GM19467 (cell line): Measurements from ENCODE around the gene USH2A.
"Not testable (repeated sequence)": the region's sequence is repeated elsewhere in the genome, so short reads cannot be mapped to it uniquely, and the experiment has no call there.

Experiments
- ATAC-seq: cut with Tn5 transposase; IDR thresholded peaks from one replicate; pipeline ENCODE4 v1.9.1; 2021; ENCODE audit warnings: mild to moderate bottlenecking, moderate library complexity; ENCODE audit not compliant: unreplicated experiment

The USH2A gene

GRCh38 chr1:216057063-216057462 is 366.2 kb downstream of the USH2A start:
- no peak for ATAC-seq

- ATAC-seq: no peak
Observed at GRCh38 chr1:216055004-216055403, 368.2 kb downstream of the USH2A start.

- ATAC-seq: no peak
Observed at GRCh38 chr1:216054600-216054999, 368.6 kb downstream of the USH2A start.

GRCh38 chr1:216051071-216051470 is 372.2 kb downstream of the USH2A start:
- ATAC-seq: no peak

GRCh38 chr1:216049741-216050430 is 373.4 kb downstream of the USH2A start:
- ATAC-seq: no peak

- no peak for ATAC-seq
Observed at GRCh38 chr1:216047811-216048572, 375.3 kb downstream of the USH2A start.

GRCh38 chr1:216046336-216046735 is 376.9 kb downstream of the USH2A start:
- ATAC-seq: no peak

GRCh38 chr1:216045400-216045799 is 377.8 kb downstream of the USH2A start:
- no peak for ATAC-seq

- no peak for ATAC-seq
Observed at GRCh38 chr1:216044538-216044937, 378.7 kb downstream of the USH2A start.

- no peak for ATAC-seq
Observed at GRCh38 chr1:216034506-216034905, 388.7 kb downstream of the USH2A start.

- ATAC-seq: no peak
Observed at GRCh38 chr1:216032961-216033614, 390.2 kb downstream of the USH2A start.

- ATAC-seq: no peak
Observed at GRCh38 chr1:216032284-216032683, 391.0 kb downstream of the USH2A start.

GRCh38 chr1:216028631-216029030 is 394.6 kb downstream of the USH2A start:
- ATAC-seq: no peak

- ATAC-seq: no peak
Observed at GRCh38 chr1:216024546-216024945, 398.7 kb downstream of the USH2A start.

- peak; percentile 39 for ATAC-seq
Observed at GRCh38 chr1:216020743-216021345, 402.4 kb downstream of the USH2A start.

GRCh38 chr1:216015116-216015515 is 408.1 kb downstream of the USH2A start:
- ATAC-seq: no peak

- ATAC-seq: no peak
Observed at GRCh38 chr1:216014086-216014485, 409.2 kb downstream of the USH2A start.

GRCh38 chr1:216009456-216009855 is 413.8 kb downstream of the USH2A start:
- ATAC-seq: not testable (repeated sequence)

- peak; percentile 99 for ATAC-seq
Observed at GRCh38 chr1:216005916-216006315, 417.3 kb downstream of the USH2A start.

- peak; percentile 60 for ATAC-seq
Observed at GRCh38 chr1:215992620-215993019, 430.6 kb downstream of the USH2A start.

- ATAC-seq: no peak
Observed at GRCh38 chr1:215987092-215987875, 436.0 kb downstream of the USH2A start.
